Trophoblast cell (in vitro differentiated cells and primary cell): ENCODE data around the gene KRT76.
A peak's percentile ranks its signal among the peaks of the same experiment; 100 is the strongest.

ENCODE experiments used
- DNase-seq, 2 donors: peaks; one replicate each; pipeline ENCODE4 v3.0.0-alpha.2; 2016
- H2AFZ ChIP-seq: 2 replicates; pipeline ENCODE4 v1.6.1; 2013; ENCODE audit warnings: low read length, moderate library complexity, mild to moderate bottlenecking; ENCODE audit not compliant: insufficient read depth, poor library complexity
- H2AK5ac ChIP-seq: 2 replicates; pipeline ENCODE4 v1.6.1; 2013; ENCODE audit warnings: mild to moderate bottlenecking, low read length
- H2BK120ac ChIP-seq: 2 replicates; pipeline ENCODE4 v1.6.1; 2013; ENCODE audit warnings: low read length, mild to moderate bottlenecking, moderate library complexity; ENCODE audit not compliant: insufficient read depth, poor library complexity
- H2BK12ac ChIP-seq: 2 replicates; pipeline ENCODE4 v1.6.1; 2013; ENCODE audit warnings: mild to moderate bottlenecking, low read length, moderate library complexity
- H2BK5ac ChIP-seq: 2 replicates; pipeline ENCODE4 v1.6.1; 2013; ENCODE audit warnings: low read length, low read depth, moderate library complexity, mild to moderate bottlenecking; ENCODE audit not compliant: poor library complexity
- H3K14ac ChIP-seq: 2 replicates; pipeline ENCODE4 v1.6.1; 2013; ENCODE audit warnings: mild to moderate bottlenecking, low read length
- H3K18ac ChIP-seq: 2 replicates; pipeline ENCODE4 v1.6.1; 2013; ENCODE audit warnings: mild to moderate bottlenecking, low read length
- H3K23ac ChIP-seq: 2 replicates; pipeline ENCODE4 v1.6.1; 2013; ENCODE audit warnings: low read length
- H3K27ac ChIP-seq: 2 replicates; pipeline ENCODE4 v1.5.1; 2013; ENCODE audit warnings: low read depth, mild to moderate bottlenecking, inconsistent platforms, low read length, moderate library complexity
- H3K27me3 ChIP-seq: 2 replicates; pipeline ENCODE4 v1.6.1; 2013; ENCODE audit warnings: inconsistent platforms, mild to moderate bottlenecking, low read length, moderate library complexity; ENCODE audit not compliant: insufficient read depth
- H3K36me3 ChIP-seq, 2 experiments: 1 replicate in 1 of 2; 2 replicates in 1 of 2; pipeline ENCODE4 v1.6.1; 2013; ENCODE audit warnings: low read length in 2 of 2, mild to moderate bottlenecking in 2 of 2, moderate library complexity in 1 of 2; ENCODE audit not compliant: insufficient read depth in 2 of 2, control insufficient read depth in 1 of 2
- H3K4ac ChIP-seq: 2 replicates; pipeline ENCODE4 v1.6.1; 2013; ENCODE audit warnings: low read depth, mild to moderate bottlenecking, low read length, moderate library complexity
- H3K4me1 ChIP-seq, 2 experiments: 1 replicate in 1 of 2; 2 replicates in 1 of 2; pipeline ENCODE4 v1.6.1; 2013; ENCODE audit warnings: low read length in 2 of 2, mild to moderate bottlenecking in 2 of 2, moderate library complexity in 1 of 2; ENCODE audit not compliant: insufficient read depth in 2 of 2, control insufficient read depth in 1 of 2
- H3K4me2 ChIP-seq: 2 replicates; pipeline ENCODE4 v1.6.1; 2013; ENCODE audit warnings: inconsistent platforms, mild to moderate bottlenecking, low read length, moderate library complexity
- H3K4me3 ChIP-seq: 2 replicates; pipeline ENCODE4 v1.5.1; 2013; ENCODE audit warnings: mild to moderate bottlenecking, low read depth, low read length, inconsistent platforms
- H3K79me1 ChIP-seq: one replicate; pipeline ENCODE4 v1.6.1; 2013; ENCODE audit warnings: low read length
- H3K79me2 ChIP-seq: 2 replicates; pipeline ENCODE4 v1.6.1; 2013; ENCODE audit warnings: low read length, mild to moderate bottlenecking; ENCODE audit not compliant: control insufficient read depth, insufficient read depth, poor library complexity
- H3K9ac ChIP-seq: 2 replicates; pipeline ENCODE4 v1.6.1; 2013; ENCODE audit warnings: mild to moderate bottlenecking, low read length
- H3K9me3 ChIP-seq: 2 replicates; pipeline ENCODE4 v1.6.1; 2013; ENCODE audit warnings: low read depth, mild to moderate bottlenecking, control low read depth, inconsistent platforms, low read length; ENCODE audit not compliant: insufficient read depth
- H4K12ac ChIP-seq: 2 replicates; pipeline ENCODE4 v1.6.1; 2013; ENCODE audit warnings: low read depth, mild to moderate bottlenecking, low read length, moderate library complexity
- H4K8ac ChIP-seq: 2 replicates; pipeline ENCODE4 v1.6.1; 2013; ENCODE audit warnings: low read depth, mild to moderate bottlenecking, low read length, moderate library complexity
- H4K91ac ChIP-seq: one replicate; pipeline ENCODE4 v1.6.1; 2013; ENCODE audit warnings: low read depth, mild to moderate bottlenecking, low read length, moderate library complexity
- WGBS: extraction: QIAGEN DNeasy Blood & Tissue Kit; methylation state at CpG from one replicate; pipeline ENCODE4 v1.1.7; 2013; ENCODE audit warnings: missing lambda C conversion rate; ENCODE audit not compliant: insufficient read length, insufficient coverage; ENCODE audit errors: extremely low coverage; 5-methylcytosine and 5-hydroxymethylcytosine counted together

The KRT76 gene

DNA sequence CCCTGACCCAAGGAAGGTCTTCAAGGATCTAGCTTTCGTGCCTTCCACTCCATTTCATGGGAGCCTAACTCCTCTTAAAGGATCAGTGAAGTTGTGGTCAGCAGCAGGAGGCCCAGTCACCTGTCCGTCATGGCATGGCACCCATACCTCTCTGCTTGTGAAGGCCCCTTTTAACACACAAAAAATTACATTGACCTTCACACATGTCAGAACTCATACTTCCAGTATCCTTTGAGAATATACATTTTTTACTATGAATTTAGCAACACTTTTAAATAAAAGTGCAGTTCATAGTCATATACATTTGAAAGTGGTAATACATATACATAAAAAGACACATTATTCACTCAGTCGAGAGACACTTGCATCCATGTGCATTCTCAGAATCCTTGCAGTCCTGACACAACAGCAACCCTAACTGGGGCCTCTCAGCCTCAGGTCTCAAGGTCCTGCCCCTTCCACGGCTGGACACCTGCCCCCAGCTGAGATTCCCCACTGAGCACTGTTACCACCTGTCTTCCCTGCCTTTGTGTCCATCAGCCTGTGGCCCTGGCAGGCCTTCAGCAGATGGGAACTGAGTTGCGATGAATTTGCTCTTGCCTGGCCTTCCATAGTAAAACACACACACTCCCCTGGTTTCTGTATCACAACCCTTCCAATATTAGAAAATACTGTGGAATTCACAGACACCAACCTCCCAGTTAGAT, 22.5 kb upstream of the KRT76 start:
- no peak overlapping the region for H2AFZ ChIP-seq
- no CpG with 5 or more reads among the region's 5 CpGs for WGBS
- no peak overlapping the region for H2BK12ac ChIP-seq
- H3K36me3 ChIP-seq: no peaks in the 10 kb centered on the region
- H4K8ac ChIP-seq: no peak overlapping the region
- H3K27me3 ChIP-seq: no peaks in the 10 kb centered on the region
- no peaks in the 10 kb centered on the region for H3K4me1 ChIP-seq
- H2BK120ac ChIP-seq: no peak overlapping the region
- no peak overlapping the region for H4K91ac ChIP-seq
- H3K79me1 ChIP-seq: no peaks in the 10 kb centered on the region
- no peak overlapping the region for H3K4me3 ChIP-seq
- H3K4me2 ChIP-seq: no peak overlapping the region
- no peak overlapping the region for H2BK5ac ChIP-seq
- no peak for DNase-seq
- H3K9me3 ChIP-seq: no peaks in the 10 kb centered on the region
- H3K18ac ChIP-seq: no peak overlapping the region
- H3K23ac ChIP-seq: no peak overlapping the region
- H3K9ac ChIP-seq: no peak overlapping the region
- no peaks in the 10 kb centered on the region for H3K79me2 ChIP-seq
- no peak overlapping the region for H2AK5ac ChIP-seq
- H3K14ac ChIP-seq: no peak overlapping the region
- H3K4ac ChIP-seq: no peak overlapping the region
- H4K12ac ChIP-seq: no peak overlapping the region
- no peak overlapping the region for H3K27ac ChIP-seq

DNA sequence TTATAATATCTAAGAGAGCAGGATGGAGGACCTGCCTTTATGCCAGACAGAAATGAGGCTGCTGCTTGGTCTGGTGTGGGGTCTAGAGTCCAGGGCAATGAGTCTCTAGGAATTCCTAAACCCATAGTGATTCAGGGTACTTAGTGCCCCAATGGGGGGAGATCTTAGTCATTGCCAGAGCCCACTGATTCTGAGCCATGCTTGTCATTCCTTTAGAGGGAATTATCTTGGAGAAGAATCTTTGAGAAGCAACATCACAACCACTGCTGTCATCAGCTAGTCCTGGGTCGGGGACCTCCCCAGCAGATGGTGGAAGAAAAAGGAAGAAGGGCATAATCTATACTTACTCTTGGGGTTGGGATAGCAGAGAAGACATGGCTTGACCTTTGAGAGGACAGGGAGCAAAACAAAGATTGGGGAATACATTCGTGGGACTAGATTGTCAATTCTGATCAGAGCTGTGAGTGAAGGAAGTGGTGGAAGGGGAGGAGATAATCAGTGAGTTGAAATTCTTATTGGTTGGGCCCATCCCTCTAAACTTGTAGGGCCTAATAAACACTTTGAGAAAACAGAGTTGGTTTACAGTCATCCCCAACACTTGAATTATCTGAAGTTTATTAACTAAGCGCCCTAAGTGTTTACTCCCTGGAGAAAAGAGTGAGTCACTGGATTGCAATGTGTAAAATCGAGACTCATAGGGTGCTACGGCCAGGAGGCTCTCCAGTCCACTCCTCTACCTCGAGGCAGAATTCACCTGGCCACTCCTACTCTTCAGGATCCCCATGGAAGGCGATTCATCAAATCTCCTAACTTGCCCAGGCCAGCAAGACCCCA, 21.7 kb upstream of the KRT76 start:
- Histone ChIP-seq H2AFZ (no peak overlapping the region), H3K9me3 (peaks cover under 1% of the 10 kb centered on the region), H2BK12ac (no peak overlapping the region), H3K23ac (no peak overlapping the region), H2BK5ac (no peak overlapping the region), H3K4me1 (no peaks in the 10 kb centered on the region), H3K79me1 (no peaks in the 10 kb centered on the region), H4K12ac (no peak overlapping the region), H2BK120ac (no peak overlapping the region), H3K4me2 (no peak overlapping the region), H3K36me3 (no peaks in the 10 kb centered on the region), H3K4ac (no peak overlapping the region), H3K27ac (no peak overlapping the region), H3K4me3 (no peak overlapping the region), H2AK5ac (no peak overlapping the region), H3K79me2 (no peaks in the 10 kb centered on the region), H3K14ac (no peak overlapping the region), H3K18ac (no peak overlapping the region), H4K91ac (no peak overlapping the region), H3K27me3 (no peaks in the 10 kb centered on the region), H4K8ac (no peak overlapping the region), H3K9ac (no peak overlapping the region)
- DNase-seq: peak; percentile 71 to 84
- no CpG with 5 or more reads among the region's 7 CpGs for WGBS

DNA sequence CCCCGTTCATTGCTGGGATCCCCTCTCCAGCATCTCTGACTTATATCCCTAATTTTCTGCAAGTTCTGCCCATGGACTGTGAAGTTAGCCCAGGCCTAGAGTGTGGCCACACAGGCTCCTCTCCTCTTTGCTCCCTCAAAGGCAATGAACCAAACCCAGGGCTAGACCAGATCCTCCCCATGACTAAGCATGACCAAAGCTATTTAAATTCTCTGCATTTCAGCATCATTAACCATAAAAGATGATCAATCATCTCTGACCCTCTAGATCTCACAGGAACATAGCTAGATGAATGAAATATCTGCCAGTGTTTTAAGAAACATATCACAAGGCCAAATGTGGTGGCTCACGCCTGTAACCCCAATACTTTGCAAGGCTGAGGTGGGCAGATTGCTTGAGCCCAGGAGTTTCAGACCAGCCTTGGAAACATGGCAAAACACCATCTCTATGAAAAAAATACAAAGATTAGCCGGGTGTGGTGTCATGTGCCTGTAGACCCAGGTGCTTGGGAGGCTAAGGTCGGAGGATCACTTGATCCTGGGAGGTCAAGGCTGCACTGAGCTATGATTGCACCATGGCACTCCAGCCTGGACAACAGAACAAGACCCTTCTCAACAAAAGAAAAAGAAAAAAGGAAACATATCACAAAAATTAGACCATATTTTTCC, 21.0 kb upstream of the KRT76 start:
- H2AK5ac ChIP-seq: no peak overlapping the region
- H3K14ac ChIP-seq: no peak overlapping the region
- no CpG with 5 or more reads among the region's 4 CpGs for WGBS
- H3K27me3 ChIP-seq: no peaks in the 10 kb centered on the region
- H2BK12ac ChIP-seq: no peak overlapping the region
- no peak overlapping the region for H3K9ac ChIP-seq
- H3K79me1 ChIP-seq: no peaks in the 10 kb centered on the region
- H3K18ac ChIP-seq: no peak overlapping the region
- no peaks in the 10 kb centered on the region for H3K79me2 ChIP-seq
- peak in 1 of 2 donors; percentile 18 for DNase-seq
- no peak overlapping the region for H2BK5ac ChIP-seq
- no peak overlapping the region for H4K12ac ChIP-seq
- no peak overlapping the region for H2AFZ ChIP-seq
- no peak overlapping the region for H2BK120ac ChIP-seq
- H3K4ac ChIP-seq: no peak overlapping the region
- H3K9me3 ChIP-seq: peaks cover 2% of the 10 kb centered on the region
- H3K27ac ChIP-seq: no peak overlapping the region
- no peak overlapping the region for H3K4me2 ChIP-seq
- no peak overlapping the region for H4K91ac ChIP-seq
- no peaks in the 10 kb centered on the region for H3K4me1 ChIP-seq
- no peaks in the 10 kb centered on the region for H3K36me3 ChIP-seq
- no peak overlapping the region for H3K4me3 ChIP-seq
- H4K8ac ChIP-seq: no peak overlapping the region
- H3K23ac ChIP-seq: no peak overlapping the region

DNA sequence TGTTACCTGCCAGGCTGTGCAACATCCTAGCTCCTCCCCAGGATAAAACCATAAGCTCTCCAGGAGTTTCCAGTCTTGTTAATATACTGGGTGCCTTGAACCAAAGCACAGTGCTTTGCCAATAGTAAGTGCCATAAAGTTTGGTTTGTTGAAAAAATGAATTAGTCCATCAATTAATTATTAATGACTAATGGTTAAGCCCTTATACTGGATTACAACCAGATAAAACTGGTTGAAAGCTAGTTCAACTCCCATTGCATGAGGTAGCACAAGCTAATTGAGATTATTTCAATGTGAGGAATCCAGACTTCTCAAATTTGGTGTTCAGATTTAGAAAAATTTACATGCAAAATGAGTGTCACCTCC, 20.4 kb upstream of the KRT76 start:
- no peak overlapping the region for H3K4ac ChIP-seq
- H3K23ac ChIP-seq: no peak overlapping the region
- H2BK5ac ChIP-seq: no peak overlapping the region
- no peaks in the 10 kb centered on the region for H3K79me1 ChIP-seq
- H3K18ac ChIP-seq: no peak overlapping the region
- no peak overlapping the region for H3K27ac ChIP-seq
- no peak overlapping the region for H3K14ac ChIP-seq
- no peak overlapping the region for H4K8ac ChIP-seq
- H3K79me2 ChIP-seq: no peaks in the 10 kb centered on the region
- H2AK5ac ChIP-seq: no peak overlapping the region
- H3K4me3 ChIP-seq: no peak overlapping the region
- H4K12ac ChIP-seq: no peak overlapping the region
- no peak overlapping the region for H2BK120ac ChIP-seq
- H4K91ac ChIP-seq: no peak overlapping the region
- H3K4me1 ChIP-seq: no peaks in the 10 kb centered on the region
- no peaks in the 10 kb centered on the region for H3K27me3 ChIP-seq
- H2AFZ ChIP-seq: no peak overlapping the region
- no peak overlapping the region for H3K4me2 ChIP-seq
- H2BK12ac ChIP-seq: no peak overlapping the region
- H3K36me3 ChIP-seq: no peaks in the 10 kb centered on the region
- no peak overlapping the region for H3K9ac ChIP-seq
- H3K9me3 ChIP-seq: peaks cover 2% of the 10 kb centered on the region
- no peak for DNase-seq
